Hematopoietic multipotent progenitor cell treated with erythropoietin and hydrocortisone succinate and interleukin-3 and kit ligand, for 4 days (in vitro differentiated cells): ENCODE results near the gene SSBP3.
A peak's percentile ranks its signal among the peaks of the same experiment; 100 is the strongest.
"Not testable (repeated sequence)": the region's sequence is repeated elsewhere in the genome, so short reads cannot be mapped to it uniquely, and the experiment has no call there.

Experiments used
- DNase-seq: peaks from one replicate; pipeline ENCODE4 v3.0.0-alpha.2; 2015

Gene SSBP3

DNA sequence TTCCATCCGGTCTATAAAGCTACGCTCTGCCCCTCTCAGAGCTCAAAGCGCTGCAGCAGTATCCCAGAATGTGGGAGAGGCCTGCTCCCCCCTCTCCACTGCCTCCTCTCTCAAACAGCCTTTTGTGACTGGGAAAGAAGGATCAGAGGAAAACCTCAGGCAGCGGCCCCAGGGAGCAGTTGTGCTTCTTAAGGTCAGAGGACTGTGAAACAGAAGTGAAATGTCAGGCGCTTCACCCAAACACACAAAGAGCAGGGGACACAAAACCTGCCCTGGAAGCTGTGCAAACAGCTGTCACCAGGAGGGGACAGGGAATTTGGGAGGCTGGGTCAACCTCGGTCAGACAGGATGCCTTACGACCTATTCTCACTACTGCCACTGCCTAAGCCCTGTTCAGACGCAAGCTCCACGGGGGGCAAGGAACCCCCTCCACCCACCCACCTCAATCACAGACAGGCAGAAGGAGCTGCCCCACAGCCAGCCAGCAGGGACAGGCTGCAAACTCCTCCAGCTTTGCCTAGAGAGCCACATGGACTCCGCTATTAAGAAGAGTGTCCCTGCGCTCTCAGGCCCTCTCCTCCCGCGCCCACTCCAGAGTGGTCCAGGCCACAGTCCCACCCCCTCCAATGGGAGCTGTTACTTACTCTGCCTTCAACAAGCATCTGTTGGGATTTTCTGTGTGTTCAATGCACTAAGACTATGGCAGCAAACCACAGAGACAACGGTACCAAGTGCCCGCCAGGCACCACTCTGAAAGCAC is 14.6 kb downstream of the SSBP3 start:
- no peak for DNase-seq

GRCh38 chr1:54390655-54391054 is 15.5 kb downstream of the SSBP3 start:
- DNase-seq, result no peak

GRCh38 chr1:54389608-54390007 is 16.6 kb downstream of the SSBP3 start:
- DNase-seq, result not testable (repeated sequence)

DNA sequence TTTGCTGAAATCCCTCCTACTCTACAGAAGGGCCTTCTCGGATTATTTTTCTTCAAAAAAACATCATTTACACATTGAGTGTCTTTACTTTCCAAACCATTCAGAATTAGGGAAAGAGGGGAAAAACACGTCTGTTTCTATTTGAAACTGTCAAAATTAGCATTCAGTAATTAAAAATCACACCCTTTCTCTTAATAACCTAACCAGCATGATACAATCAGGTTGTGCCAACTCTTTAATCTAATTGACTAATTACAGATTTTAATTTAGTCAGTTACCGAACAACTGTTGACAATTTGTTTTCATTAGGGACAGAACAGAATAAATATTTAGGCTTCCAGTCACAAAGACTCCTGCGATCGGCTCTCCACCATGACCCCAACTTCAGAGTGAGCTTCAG is 18.8 kb downstream of the SSBP3 start:
- no peak for DNase-seq

DNA sequence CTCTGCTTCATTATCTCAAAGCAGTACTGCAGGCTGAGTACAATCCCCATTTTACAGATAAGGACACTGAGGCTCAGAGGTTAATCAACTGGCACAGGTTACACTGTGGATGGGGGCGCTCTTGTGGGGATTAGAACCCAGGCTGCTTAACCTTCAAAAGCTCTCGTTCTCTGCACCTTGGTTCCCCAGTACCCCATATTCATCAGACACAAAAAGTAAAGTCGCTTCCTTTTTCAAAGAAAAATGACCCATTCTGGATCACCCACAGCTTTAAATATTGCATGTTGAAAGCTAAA is 20.5 kb downstream of the SSBP3 start:
- no peak for DNase-seq

DNA sequence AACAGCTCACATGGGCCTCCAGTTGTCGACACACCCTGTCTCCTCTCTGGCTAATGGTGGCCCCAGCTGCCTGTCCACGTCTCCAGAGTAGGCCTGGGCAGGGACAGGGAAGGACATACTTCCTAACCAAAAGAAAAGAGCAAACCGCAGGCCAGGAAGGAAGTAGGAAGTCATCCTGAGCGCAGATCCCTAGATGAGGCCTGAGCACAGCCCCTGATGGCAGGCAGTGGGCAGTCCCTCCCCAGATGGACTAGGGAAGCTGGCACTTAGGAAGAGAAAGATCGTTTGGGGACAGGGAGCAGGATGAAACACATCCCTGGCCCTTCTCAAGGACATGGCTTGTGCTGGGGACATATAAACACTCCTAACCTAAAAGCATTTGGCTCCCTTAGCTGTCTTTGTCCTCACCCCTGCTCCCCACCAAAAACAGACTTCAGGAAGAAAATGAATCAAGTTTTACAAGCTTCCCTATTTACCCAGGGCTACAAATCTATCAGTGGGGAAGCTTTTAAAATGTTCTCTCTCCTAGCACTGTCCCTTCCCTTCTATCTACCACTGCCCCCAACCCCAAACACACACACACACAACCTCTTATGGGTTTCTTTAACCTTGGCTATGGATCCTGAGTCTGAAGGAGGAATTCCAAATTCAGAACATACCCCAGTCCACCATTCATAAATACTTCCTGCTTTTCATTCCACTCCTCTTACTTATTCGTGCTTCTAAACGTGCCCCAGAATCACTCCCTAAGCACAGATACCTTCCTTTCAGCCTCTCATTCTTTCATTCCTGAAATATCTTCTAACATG is 21.1 kb downstream of the SSBP3 start:
- no peak for DNase-seq

- no peak for DNase-seq
These were observed 21.7 kb downstream of the SSBP3 start for GRCh38 chr1:54384471-54384870.

DNA sequence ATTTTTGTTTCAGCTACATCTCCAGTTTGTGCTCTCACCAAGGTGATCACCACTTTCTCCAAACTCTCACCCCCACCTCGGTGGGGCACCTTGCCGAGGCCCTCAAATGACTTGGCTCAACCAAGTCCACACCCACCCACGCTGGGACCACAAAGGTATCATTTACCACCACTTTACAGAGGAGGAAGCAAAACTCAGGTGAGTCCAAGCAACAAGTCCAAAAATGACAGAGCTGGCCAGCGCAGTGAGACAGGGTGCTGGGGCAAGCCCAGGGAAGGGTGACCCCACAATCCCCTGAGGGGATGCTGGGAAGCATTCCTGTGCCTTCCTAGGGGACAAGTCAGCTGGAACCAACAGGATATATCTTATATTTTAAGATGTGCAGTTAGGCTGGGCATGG is 24.7 kb downstream of the SSBP3 start:
- DNase-seq, result no peak

GRCh38 chr1:54380290-54380882 is 25.8 kb downstream of the SSBP3 start:
- no peak for DNase-seq

DNA sequence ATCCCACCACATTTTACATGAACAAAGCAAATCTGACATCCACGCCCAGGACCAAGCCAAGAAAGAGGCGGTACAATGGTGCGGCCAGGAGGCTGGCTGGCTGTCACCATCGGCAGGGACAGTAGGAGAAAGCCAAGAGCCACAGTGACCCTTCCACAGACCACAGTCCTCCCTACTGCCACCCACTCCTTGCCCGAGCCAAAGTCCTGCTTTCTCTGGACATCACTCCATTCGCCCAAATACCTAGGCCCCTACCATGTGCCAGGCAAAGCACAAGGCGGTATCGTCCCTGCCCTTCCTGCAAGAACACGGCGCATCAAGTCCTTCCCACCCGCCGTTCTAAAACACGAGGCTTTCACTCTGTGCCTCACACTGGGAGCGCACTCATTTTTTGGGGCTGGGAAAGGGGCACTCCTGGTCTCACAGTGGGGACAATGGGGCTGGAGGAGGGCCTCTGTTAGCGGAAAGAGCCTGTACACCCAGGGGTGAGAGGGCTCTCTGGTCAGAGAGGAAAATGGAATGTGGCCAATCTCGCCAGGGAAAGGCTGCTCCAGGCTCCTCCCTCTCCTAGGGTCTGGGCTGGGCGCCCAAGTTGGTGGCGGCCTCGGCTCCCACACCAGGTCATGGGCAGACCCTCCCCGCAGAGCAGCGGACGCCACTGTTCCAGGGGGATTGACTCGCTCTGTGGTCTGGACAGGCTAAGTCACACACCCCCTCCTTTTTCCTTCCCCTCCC is 26.5 kb downstream of the SSBP3 start:
- DNase-seq, result peak; percentile 44

DNA sequence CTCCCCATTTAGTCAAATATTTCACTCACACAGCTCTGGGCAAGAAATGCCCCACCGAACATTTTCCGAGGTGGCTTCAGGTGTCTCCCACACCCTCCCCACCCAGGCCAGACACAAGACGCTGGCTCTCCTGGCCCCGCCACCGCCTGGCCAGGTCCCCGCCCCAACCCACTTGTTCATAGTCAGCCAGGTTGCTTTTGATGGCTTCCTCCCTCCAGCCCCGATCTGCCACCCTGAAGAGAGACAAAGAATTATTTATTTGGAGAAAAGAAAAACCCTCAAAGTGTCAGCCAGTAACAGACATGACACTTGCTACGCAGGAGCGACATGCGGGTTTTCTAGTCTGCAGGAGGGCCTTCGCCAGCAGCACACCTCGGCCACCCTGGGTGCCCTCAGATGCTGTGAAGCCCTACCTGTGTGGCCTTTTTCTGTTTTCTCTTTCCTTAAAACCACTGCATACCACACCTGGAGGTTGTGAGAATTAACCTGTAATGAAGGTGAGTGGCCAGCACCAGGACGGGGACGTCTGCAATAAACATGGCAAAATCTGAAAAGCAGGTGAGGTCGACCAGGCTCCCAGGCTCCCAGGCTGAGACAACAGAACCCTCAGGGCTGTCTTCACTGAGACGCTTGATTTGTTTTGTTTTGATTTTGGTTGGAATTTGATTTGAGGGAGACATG is 27.2 kb downstream of the SSBP3 start:
- no peak for DNase-seq

GRCh38 chr1:54378157-54378873 is 27.9 kb downstream of the SSBP3 start:
- peak; percentile 82 for DNase-seq

- peak; percentile 84 for DNase-seq
These were observed 29.0 kb downstream of the SSBP3 start for GRCh38 chr1:54377040-54377691.

DNA sequence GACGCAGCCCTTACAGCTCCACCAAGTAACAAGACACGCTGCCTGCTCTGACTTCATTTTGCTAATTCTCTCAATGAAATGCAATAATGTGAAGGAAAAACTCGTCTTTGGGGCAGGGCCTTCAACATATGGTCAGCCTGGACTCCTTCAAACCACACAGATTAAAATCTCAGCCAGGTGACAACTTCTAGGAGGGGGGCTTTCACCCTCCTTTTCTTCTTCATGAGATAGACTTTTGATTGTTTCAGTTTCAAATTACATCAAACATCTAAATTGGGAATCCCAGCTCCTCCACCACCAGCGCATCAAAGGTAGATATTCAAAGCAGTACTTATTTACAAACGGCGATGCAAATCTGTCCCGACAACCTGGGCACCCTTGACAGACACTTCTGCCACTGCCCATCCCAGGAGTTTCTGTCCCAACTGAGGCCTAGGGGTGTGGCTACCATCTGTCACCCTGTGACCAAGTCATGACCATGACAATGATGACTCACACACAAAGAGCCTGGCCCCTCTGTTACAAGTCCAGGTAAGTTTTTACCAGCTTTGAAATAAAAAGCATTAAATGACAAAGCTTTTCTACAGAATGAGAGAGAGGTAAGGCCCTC is 29.7 kb downstream of the SSBP3 start:
- DNase-seq, result peak; percentile 45

DNA sequence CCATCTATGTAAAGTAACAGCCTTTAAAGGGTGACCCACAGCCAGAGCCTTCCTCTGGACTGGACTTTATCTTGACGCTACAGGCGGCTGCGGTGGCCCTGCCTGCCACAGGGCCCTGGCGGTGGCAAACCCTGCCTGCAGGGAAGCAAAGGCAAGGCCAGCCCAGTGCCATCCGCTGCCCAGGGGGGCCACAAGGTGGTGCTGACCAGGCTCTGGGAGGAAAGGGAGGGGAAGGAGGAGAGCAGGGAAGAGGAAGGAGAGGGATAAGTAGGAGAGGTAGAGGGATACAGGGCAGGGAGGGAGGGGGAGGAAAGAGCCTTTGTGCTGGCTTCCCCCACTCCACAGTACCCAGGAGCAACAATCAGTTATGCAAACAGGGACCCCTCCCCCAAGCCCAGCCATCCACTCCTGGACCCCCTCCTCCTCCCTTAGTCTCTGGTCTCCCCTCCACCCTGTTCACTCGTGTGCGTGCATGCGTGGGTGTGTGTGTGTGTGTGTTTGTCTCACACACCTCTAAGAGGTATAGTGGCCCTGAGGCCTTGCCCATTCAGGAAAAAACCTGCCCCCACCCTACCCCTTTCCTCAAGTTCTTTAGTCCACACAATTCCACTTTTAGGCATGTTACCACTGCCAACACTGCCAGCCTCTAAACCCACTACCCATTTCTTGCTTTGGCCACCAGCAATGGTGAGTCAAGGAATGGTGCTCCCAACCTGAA is 30.3 kb downstream of the SSBP3 start:
- DNase-seq, result peak; percentile 93

GRCh38 chr1:54375298-54375697 is 30.9 kb downstream of the SSBP3 start:
- no peak for DNase-seq

GRCh38 chr1:54374766-54375165 is 31.4 kb downstream of the SSBP3 start:
- DNase-seq, result no peak

DNA sequence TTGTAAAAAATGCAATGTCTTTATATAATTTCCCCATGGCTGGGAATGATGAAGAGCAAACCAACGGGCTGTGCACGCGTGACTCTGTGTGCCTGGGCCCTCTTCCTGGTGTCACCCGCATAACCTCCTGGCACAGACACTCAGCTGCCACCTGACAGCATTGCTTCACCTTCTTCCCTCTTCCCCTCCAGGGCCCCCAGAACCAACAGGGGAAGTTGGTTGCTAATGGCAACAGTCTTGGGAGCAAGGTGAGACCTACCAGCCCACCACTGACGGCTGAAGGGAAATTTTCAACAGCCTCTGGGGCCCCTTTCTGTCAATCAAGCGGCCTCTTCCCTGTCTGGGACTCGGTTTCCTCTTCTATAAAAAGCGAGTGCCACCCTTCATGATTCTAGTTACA is 33.2 kb downstream of the SSBP3 start:
- DNase-seq, result peak; percentile 76

DNA sequence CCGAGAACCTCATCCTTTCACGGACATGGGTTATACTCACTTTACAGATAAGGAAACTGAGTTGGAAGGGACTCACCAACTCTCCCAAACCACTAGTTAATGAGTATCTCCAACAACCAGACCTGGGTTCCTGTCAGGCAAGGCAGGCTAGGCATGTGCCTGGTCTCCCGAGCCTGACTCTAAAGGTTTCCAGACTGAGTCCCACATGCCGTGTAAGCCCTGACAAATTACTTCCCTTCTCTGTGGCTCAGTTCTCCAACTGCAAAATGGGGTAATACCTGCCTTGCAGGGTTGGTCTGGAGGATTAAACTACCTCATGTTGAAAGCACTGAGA is 34.3 kb downstream of the SSBP3 start:
- DNase-seq, result peak; percentile 81
